Mesendoderm (in vitro differentiated cells): ENCODE results near the gene PEX11B.

Experiments
- DNase-seq: peaks from one replicate; pipeline ENCODE4 v3.0.0; 2013
- H2AK5ac ChIP-seq: 2 replicates; pipeline ENCODE4 v1.6.1; 2013; ENCODE audit warnings: low read length, inconsistent platforms
- H2BK120ac ChIP-seq: 2 replicates; pipeline ENCODE4 v1.6.1; 2013; ENCODE audit warnings: low read depth, mild to moderate bottlenecking, low read length, moderate library complexity, mixed read lengths
- H2BK15ac ChIP-seq: replicated peaks from 2 replicates; pipeline ENCODE4 v1.6.1; 2013; ENCODE audit warnings: low read depth, mild to moderate bottlenecking, moderate library complexity
- H2BK5ac ChIP-seq: 2 replicates; pipeline ENCODE4 v1.6.1; 2013; ENCODE audit warnings: low read length, inconsistent platforms
- H3K18ac ChIP-seq: 2 replicates; pipeline ENCODE4 v1.6.1; 2013; ENCODE audit warnings: mild to moderate bottlenecking, low read length, mixed read lengths
- H3K23ac ChIP-seq: one replicate; pipeline ENCODE4 v1.6.1; 2013; ENCODE audit warnings: low read length
- H3K27ac ChIP-seq: 2 replicates; pipeline ENCODE4 v1.5.1; 2013; ENCODE audit warnings: low read depth, mild to moderate bottlenecking, inconsistent platforms, low read length, moderate library complexity
- H3K27me3 ChIP-seq: 2 replicates; pipeline ENCODE4 v1.6.1; 2013; ENCODE audit warnings: low read length, control low read depth, mild to moderate bottlenecking, inconsistent platforms; ENCODE audit not compliant: insufficient read depth, poor library complexity
- H3K36me3 ChIP-seq: 2 replicates; pipeline ENCODE4 v1.6.1; 2013; ENCODE audit warnings: low read length, inconsistent platforms; ENCODE audit not compliant: control insufficient read depth, insufficient read depth
- H3K4ac ChIP-seq: one replicate; pipeline ENCODE4 v1.6.1; 2013; ENCODE audit warnings: low read depth, mild to moderate bottlenecking, low read length, moderate library complexity
- H3K4me1 ChIP-seq: 2 replicates; pipeline ENCODE4 v1.6.1; 2013; ENCODE audit warnings: low read depth, low read length, inconsistent platforms; ENCODE audit not compliant: control insufficient read depth
- H3K4me2 ChIP-seq: 2 replicates; pipeline ENCODE4 v1.6.1; 2013; ENCODE audit warnings: low read length
- H3K4me3 ChIP-seq: 2 replicates; pipeline ENCODE4 v1.5.1; 2013; ENCODE audit warnings: mild to moderate bottlenecking, low read length
- H3K56ac ChIP-seq: one replicate; pipeline ENCODE4 v1.6.1; 2013; ENCODE audit warnings: low read length
- H3K79me1 ChIP-seq: 2 replicates; pipeline ENCODE4 v1.6.1; 2013; ENCODE audit warnings: low read length, inconsistent platforms
- H3K79me2 ChIP-seq: 2 replicates; pipeline ENCODE4 v1.6.1; 2013; ENCODE audit warnings: mild to moderate bottlenecking, low read length; ENCODE audit not compliant: control insufficient read depth, insufficient read depth
- H3K9ac ChIP-seq: 2 replicates; pipeline ENCODE4 v1.6.1; 2013; ENCODE audit warnings: low read length, inconsistent platforms
- H4K5ac ChIP-seq: one replicate; pipeline ENCODE4 v1.6.1; 2013; ENCODE audit warnings: low read length
- H4K8ac ChIP-seq: one replicate; pipeline ENCODE4 v1.6.1; 2013; ENCODE audit warnings: low read depth, mild to moderate bottlenecking, control low read depth, low read length, moderate library complexity
- WGBS: extraction: QIAGEN DNeasy Blood & Tissue Kit; methylation state at CpG from one replicate; pipeline ENCODE4 v1.1.7; 2013; ENCODE audit warnings: low lambda C conversion rate, missing lambda C conversion rate; ENCODE audit not compliant: insufficient coverage; ENCODE audit errors: extremely low coverage; 5-methylcytosine and 5-hydroxymethylcytosine counted together

Gene PEX11B

DNA sequence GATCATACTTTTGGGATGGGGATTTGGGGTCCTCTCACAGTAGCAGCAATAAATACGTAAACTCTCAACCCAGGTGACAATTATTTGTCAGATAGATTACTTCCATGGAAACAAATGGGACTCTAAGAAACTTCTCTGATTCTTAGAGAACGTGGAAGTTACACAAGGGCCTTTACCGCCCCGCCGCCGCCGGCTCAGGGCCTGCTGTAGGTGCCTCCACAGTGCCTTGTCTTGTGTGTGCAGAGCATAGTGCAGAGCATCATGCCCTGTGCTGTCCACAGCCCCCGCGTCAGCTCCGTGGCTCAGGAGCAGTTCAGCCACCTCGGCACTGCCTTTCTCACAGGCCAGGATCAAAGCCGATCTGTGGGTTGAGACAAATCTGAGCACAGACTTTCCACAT, 43.9 kb downstream of the PEX11B start:
- no peak overlapping the region for H3K27ac ChIP-seq
- no peak overlapping the region for H4K8ac ChIP-seq
- H3K4me1 ChIP-seq: peaks cover 8% of the 10 kb centered on the region
- no CpG with 5 or more reads among the region's 12 CpGs for WGBS
- H2AK5ac ChIP-seq: no peak overlapping the region
- no peaks in the 10 kb centered on the region for H3K36me3 ChIP-seq
- H3K9ac ChIP-seq: no peak overlapping the region
- no peak overlapping the region for H3K23ac ChIP-seq
- H2BK15ac ChIP-seq: no peak overlapping the region
- H2BK120ac ChIP-seq: no peak overlapping the region
- no peak overlapping the region for H4K5ac ChIP-seq
- no peak overlapping the region for H3K4ac ChIP-seq
- no peak overlapping the region for H3K4me3 ChIP-seq
- DNase-seq: no peak
- H2BK5ac ChIP-seq: no peak overlapping the region
- H3K27me3 ChIP-seq: no peaks in the 10 kb centered on the region
- no peaks in the 10 kb centered on the region for H3K79me2 ChIP-seq
- no peak overlapping the region for H3K4me2 ChIP-seq
- H3K79me1 ChIP-seq: no peaks in the 10 kb centered on the region
- no peak overlapping the region for H3K18ac ChIP-seq
- H3K56ac ChIP-seq: no peak overlapping the region

DNA sequence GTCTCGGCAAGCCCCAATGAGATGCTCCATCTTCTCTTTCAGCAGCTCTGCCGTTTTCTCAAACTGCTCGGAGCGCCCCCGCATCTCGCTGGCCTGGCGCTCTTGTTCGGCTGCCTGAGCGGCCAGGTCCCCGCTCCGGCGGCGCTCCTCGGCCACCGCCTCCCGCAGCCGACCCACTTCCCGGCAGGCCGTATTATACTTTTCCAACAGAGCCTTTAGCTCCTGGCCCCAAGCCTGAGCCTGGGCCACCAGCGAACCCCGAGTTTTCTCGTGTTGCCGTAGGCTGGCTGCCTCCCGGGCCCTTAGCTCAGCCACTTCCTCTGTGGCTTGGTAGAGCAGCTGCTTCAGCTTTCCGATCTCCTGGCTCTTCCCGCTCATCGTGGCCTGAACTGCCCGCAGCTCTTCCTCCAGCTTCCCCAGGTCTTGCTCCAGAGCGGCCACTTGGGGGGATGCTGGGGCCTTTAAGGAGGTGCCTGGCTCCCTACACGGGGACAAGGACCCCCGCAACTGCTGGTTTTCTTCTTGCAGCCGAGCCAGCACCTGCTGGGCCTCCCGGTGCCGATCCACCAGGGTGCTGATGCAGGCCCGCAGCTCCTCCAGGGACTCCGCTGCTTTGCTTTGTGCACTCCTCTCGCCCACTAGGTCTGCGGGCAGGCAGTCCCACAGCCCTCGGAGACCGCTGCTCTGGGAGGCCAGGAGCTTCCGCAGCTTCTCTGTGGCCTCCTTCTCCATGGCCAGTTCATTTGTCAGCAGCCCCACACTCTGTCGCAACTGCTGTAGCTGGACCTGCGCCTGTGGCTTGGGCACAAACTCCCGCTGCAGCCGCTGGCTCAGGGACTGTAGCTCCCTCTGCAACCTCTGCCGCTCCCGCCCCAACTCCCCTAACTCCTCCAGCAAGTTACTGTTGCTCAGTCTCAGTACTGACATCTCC, 46.3 kb downstream of the PEX11B start:
- WGBS: no CpG with 5 or more reads among the region's 47 CpGs
- Histone ChIP-seq H3K36me3 (no peaks in the 10 kb centered on the region), H2BK120ac (no peak overlapping the region), H3K56ac (peak overlapping the region; percentile 82), H2AK5ac (no peak overlapping the region), H3K4me2 (peak overlapping the region; percentile 78), H3K4me1 (no peaks in the 10 kb centered on the region), H4K5ac (peak overlapping the region; percentile 16), H3K4me3 (no peak overlapping the region), H3K23ac (no peak overlapping the region), H4K8ac (peak overlapping the region; percentile 77), H3K4ac (no peak overlapping the region), H2BK15ac (no peak overlapping the region), H3K27me3 (no peaks in the 10 kb centered on the region), H3K18ac (peak overlapping the region; percentile 32), H3K79me1 (no peaks in the 10 kb centered on the region), H3K9ac (peak overlapping the region; percentile 63), H2BK5ac (no peak overlapping the region), H3K27ac (no peak overlapping the region), H3K79me2 (no peaks in the 10 kb centered on the region)
- peak; percentile 60 for DNase-seq

DNA sequence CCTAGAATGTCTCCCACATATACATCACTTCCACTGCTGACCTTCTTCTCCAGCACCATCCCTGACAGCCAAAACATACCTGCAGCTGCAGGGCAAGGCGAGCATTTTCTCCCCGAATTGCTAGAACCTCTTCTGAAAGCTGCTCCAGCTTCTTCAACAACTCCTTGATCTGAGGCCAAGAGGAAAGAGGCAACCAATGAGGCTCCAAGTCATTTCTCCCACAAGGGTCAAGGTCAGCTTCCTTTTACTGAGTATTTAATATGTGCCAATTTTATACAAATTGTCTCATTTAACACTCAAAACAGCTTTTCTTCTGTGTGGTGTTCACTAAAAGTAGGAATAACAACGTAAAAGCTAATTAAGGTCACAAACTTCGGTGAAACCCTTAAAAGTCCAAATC, 50.3 kb downstream of the PEX11B start:
- Histone ChIP-seq H3K9ac (no peak overlapping the region), H3K4me3 (no peak overlapping the region)

DNA sequence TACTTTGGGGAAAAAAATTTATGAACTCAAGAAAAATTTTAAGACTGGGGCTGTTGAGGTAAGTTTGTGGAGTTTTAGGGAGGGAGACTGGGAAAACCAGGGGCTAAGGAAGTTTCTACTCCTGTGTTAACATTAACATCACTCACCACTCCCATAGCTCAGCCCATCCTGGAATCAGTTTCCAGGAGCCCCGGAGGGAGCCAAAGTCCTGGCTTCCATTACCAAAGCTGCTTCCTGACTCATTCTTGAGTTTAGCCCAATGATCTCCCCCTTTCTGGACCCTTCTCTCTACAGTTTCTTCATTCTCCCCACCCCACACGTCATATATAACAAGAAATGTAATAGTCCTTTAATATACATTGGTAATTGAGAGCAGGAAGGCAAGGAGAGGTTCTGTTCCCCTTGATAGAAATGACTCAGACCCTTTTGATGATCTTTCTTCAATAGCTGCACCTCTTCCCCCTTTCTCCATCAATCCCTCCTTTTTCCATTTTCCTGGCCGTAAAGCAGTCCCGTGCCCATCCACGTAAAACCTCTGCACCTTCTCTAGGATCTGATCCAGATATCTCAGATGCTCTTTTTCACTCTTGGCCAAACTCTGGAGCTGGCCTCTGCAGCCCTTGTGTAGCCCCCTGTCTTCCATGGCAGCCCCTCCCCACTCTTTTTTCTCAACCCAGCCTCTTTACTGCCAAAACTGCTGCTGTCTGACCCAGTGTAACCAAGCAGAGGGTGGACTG, 55.1 kb downstream of the PEX11B start:
- Histone ChIP-seq H3K36me3 (no peaks in the 10 kb centered on the region), H3K9ac (no peak overlapping the region), H3K79me2 (no peaks in the 10 kb centered on the region), H3K56ac (peak overlapping the region; percentile 17), H2AK5ac (no peak overlapping the region), H3K4me3 (no peak overlapping the region), H2BK5ac (no peak overlapping the region), H2BK120ac (no peak overlapping the region), H3K4me2 (no peak overlapping the region), H3K18ac (no peak overlapping the region), H4K5ac (no peak overlapping the region), H3K4ac (no peak overlapping the region), H2BK15ac (no peak overlapping the region), H3K4me1 (peaks cover 4% of the 10 kb centered on the region), H3K27ac (no peak overlapping the region), H3K23ac (no peak overlapping the region), H3K27me3 (no peaks in the 10 kb centered on the region), H4K8ac (no peak overlapping the region), H3K79me1 (no peaks in the 10 kb centered on the region)
- no peak for DNase-seq
- WGBS: no CpG with 5 or more reads among the region's 5 CpGs

More for the DNA sequence above, 50.3 kb downstream of the PEX11B start:
- no peak overlapping the region for H2BK5ac ChIP-seq
- H2BK120ac ChIP-seq: no peak overlapping the region
- H3K4ac ChIP-seq: no peak overlapping the region
- no peak overlapping the region for H2BK15ac ChIP-seq
- H3K23ac ChIP-seq: no peak overlapping the region
- no peaks in the 10 kb centered on the region for H3K27me3 ChIP-seq
- H3K56ac ChIP-seq: no peak overlapping the region
- no peak overlapping the region for H3K27ac ChIP-seq
- DNase-seq: no peak
- H3K4me2 ChIP-seq: no peak overlapping the region
- no peaks in the 10 kb centered on the region for H3K36me3 ChIP-seq
- no peaks in the 10 kb centered on the region for H3K4me1 ChIP-seq
- no CpG with 5 or more reads among the region's 4 CpGs for WGBS
- H3K18ac ChIP-seq: no peak overlapping the region
- no peaks in the 10 kb centered on the region for H3K79me2 ChIP-seq
- no peaks in the 10 kb centered on the region for H3K79me1 ChIP-seq
- H4K8ac ChIP-seq: no peak overlapping the region
- H4K5ac ChIP-seq: no peak overlapping the region
- no peak overlapping the region for H2AK5ac ChIP-seq
